OCI-LY7 (cell line): ENCODE measurements around the gene NKPD1.

ENCODE experiments used
- EZH2phosphoT487 ChIP-seq: fragments of 200-600 bp; sonication (generic); IDR thresholded peaks from 2 replicates; pipeline ENCODE4 v1.6.1; 2018; ENCODE audit warnings: low read depth, borderline replicate concordance, mild to moderate bottlenecking, mixed run types, antibody characterized with exemption, low read length, moderate library complexity, mixed read lengths
- TF ChIP-seq, protein P1 (sequence below): fragments of 200-600 bp; sonication (generic); conservative IDR thresholded peaks from 2 replicates; pipeline ENCODE4 v1.5.1; 2014; ENCODE audit warnings: mild to moderate bottlenecking, antibody characterized with exemption, low read length, moderate library complexity, mixed read lengths

DNA sequence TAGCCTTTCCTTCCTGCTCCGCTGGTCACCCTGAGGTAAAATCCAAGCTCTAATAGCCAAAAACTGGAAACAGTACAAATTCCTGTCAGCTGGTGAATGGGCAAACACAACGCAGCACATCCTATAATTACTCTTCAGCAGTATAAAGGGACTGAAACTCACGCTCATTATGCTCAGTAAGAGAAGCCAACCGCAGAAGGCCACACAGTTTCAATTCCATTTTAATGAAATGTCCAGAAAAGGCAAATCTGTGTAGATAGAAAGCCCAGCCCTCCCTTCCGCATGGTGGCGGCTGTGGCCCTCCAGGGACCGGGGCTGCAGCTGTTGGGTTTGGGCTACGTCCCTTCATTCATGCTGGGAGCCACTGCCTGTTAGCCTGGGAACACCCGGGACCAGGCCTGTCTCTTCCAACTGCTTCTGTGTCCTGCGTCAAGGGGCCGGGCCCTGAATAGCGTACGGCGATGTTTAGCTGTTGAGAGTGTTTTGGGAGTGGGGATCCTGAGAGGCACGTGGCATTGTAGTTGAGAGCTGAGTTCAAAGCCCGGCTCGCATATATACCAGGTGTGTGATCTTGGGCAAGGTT, 23.5 kb downstream of the NKPD1 start:
- TF ChIP-seq, protein P1, sequence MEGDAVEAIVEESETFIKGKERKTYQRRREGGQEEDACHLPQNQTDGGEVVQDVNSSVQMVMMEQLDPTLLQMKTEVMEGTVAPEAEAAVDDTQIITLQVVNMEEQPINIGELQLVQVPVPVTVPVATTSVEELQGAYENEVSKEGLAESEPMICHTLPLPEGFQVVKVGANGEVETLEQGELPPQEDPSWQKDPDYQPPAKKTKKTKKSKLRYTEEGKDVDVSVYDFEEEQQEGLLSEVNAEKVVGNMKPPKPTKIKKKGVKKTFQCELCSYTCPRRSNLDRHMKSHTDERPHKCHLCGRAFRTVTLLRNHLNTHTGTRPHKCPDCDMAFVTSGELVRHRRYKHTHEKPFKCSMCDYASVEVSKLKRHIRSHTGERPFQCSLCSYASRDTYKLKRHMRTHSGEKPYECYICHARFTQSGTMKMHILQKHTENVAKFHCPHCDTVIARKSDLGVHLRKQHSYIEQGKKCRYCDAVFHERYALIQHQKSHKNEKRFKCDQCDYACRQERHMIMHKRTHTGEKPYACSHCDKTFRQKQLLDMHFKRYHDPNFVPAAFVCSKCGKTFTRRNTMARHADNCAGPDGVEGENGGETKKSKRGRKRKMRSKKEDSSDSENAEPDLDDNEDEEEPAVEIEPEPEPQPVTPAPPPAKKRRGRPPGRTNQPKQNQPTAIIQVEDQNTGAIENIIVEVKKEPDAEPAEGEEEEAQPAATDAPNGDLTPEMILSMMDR: no peak
- no peak for TF ChIP-seq EZH2phosphoT487
